Stomach (tissue), 9 donors: ENCODE data around the gene NDUFB5. TPM values are rescaled to one million over a fixed set of nuclear protein-coding genes. Genes with fewer than 3 reads are reported as not detected.

ENCODE experiments used
- DNase-seq, 2 donors: peaks; one replicate each; pipeline versions ENCODE4 v3.0.0 to v3.0.0-alpha.2; 2013 to 2019
- H3K27ac ChIP-seq, 5 donors: fragments of 200-600 bp in 4 of 5; sonication (generic) in 4 of 5; one replicate each; pipeline ENCODE4 v1.5.1; 2013 to 2019; ENCODE audit warnings: mild to moderate bottlenecking in 1 of 5, moderate library complexity in 1 of 5
- H3K27me3 ChIP-seq, 3 donors: fragments of 200-600 bp; sonication (generic); one replicate each; pipeline ENCODE4 v1.5.1; 2017 to 2019; ENCODE audit warnings: mixed run types in 1 of 3
- H3K36me3 ChIP-seq, 4 donors: fragments of 200-600 bp; sonication (generic); 1 replicate in 3 of 4; 2 replicates in 1 of 4; pipeline ENCODE4 v1.5.1; 2016 to 2019
- H3K4me1 ChIP-seq, 4 donors: fragments of 200-600 bp; sonication (generic); one replicate each; pipeline ENCODE4 v1.5.1; 2016 to 2019
- H3K4me3 ChIP-seq, 4 donors: fragments of 200-600 bp; sonication (generic) in 3 of 4; one replicate each; pipeline ENCODE4 v1.5.1; 2016 to 2019; ENCODE audit warnings: mild to moderate bottlenecking in 1 of 4
- H3K9me3 ChIP-seq, 4 donors: fragments of 200-600 bp; sonication (generic); one replicate each; pipeline ENCODE4 v1.5.1; 2016 to 2019
- EP300 ChIP-seq: sonication (generic); formaldehyde crosslinking; IDR thresholded peaks from one replicate; pipeline ENCODE4 v1.6.1; 2017; ENCODE audit warnings: antibody characterized with exemption
- POLR2A ChIP-seq, 4 donors: fragments of 450-650 bp; IDR thresholded peaks; one replicate each; pipeline ENCODE4 v1.6.1; 2016; ENCODE audit warnings: antibody characterized with exemption in 4 of 4, control low read depth in 2 of 4, mild to moderate bottlenecking in 1 of 4, moderate library complexity in 1 of 4
- POLR2AphosphoS5 ChIP-seq, 3 donors: sonication (generic); formaldehyde crosslinking; IDR thresholded peaks; one replicate each; pipeline ENCODE4 v1.6.1; 2016; ENCODE audit warnings: antibody characterized with exemption in 3 of 3
- WGBS, 5 donors: extraction: QIAGEN DNeasy Blood & Tissue Kit in 3 of 5; methylation state at CpG; one replicate each; pipeline versions ENCODE4 v1.1.5 to v1.1.7; 2013 to 2018; 5-methylcytosine and 5-hydroxymethylcytosine counted together
- intact Hi-C: fragments of 100-400 bp; cut with DNase I; formaldehyde crosslinking; loops from one replicate; pipeline ENCODE4 v1.15.1; 2023; ENCODE audit warnings: low total_unique reads
- polyA plus RNA-seq, 3 donors: library from polyadenylated mRNA; stranded (reverse); fragments of 200-250 nt; gene quantifications; one replicate each; pipeline ENCODE4 v1.2.3, GENCODE V29; 2013
- total RNA-seq, 5 donors: library from RNA; depleted of rRNA; stranded (reverse); fragments of >200 nt; gene quantifications; one replicate each; pipeline versions ENCODE4 v1.1.0 to v1.2.3, GENCODE V29; 2014 to 2016
- TF ChIP-seq, protein P1 (sequence below), 7 experiments: fragments of 450-650 bp in 4 of 7; fragments of 200-600 bp in 3 of 7; sonication (generic) in 3 of 7; IDR thresholded peaks; one replicate each; pipeline ENCODE4 v1.5.1; 2016 to 2019; ENCODE audit warnings: antibody characterized with exemption in 7 of 7, control low read depth in 2 of 7, mild to moderate bottlenecking in 1 of 7
- donor health status: healthy with polysubstance abuse.
- donor health status: Bipolar disorder and iron deficiency.
- donor health status: healthy.

Gene NDUFB5
- total and polyA plus RNA-seq, 8 donors: 13.3 to 142 (median 91.5) TPM

- H3K9me3 ChIP-seq: no peaks in the 10 kb centered on the region
- H3K27me3 ChIP-seq: no peaks in the 10 kb centered on the region
- H3K27ac ChIP-seq: peak within 1 kb of the TSS; percentile 79 to 92 (median 89)
- peak; percentile 99 to 100 for DNase-seq
- intact Hi-C loops: no loop called here
- TF ChIP-seq, protein P1, sequence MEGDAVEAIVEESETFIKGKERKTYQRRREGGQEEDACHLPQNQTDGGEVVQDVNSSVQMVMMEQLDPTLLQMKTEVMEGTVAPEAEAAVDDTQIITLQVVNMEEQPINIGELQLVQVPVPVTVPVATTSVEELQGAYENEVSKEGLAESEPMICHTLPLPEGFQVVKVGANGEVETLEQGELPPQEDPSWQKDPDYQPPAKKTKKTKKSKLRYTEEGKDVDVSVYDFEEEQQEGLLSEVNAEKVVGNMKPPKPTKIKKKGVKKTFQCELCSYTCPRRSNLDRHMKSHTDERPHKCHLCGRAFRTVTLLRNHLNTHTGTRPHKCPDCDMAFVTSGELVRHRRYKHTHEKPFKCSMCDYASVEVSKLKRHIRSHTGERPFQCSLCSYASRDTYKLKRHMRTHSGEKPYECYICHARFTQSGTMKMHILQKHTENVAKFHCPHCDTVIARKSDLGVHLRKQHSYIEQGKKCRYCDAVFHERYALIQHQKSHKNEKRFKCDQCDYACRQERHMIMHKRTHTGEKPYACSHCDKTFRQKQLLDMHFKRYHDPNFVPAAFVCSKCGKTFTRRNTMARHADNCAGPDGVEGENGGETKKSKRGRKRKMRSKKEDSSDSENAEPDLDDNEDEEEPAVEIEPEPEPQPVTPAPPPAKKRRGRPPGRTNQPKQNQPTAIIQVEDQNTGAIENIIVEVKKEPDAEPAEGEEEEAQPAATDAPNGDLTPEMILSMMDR (IDR thresholded peaks at IDR 0.05): no peak
- TF ChIP-seq POLR2AphosphoS5 (IDR thresholded peaks at IDR 0.05) (peak; percentile 39 to 79 (median 69)), POLR2A (IDR thresholded peaks at IDR 0.05) (peak in 1 of 4 donors; percentile 35), EP300 (no peak)
- peak within 1 kb of the TSS; percentile 64 to 99 (median 79) for H3K4me3 ChIP-seq
- peaks cover 5 to 25% (median 18%) of the 10 kb centered on the region in 4 donors for H3K4me1 ChIP-seq
- WGBS, 5 donors: 0 to 1% (median 1%) methylated on average over 23 to 55 of the region's 55 CpGs
- H3K36me3 ChIP-seq: no peaks in the 10 kb centered on the region
Observed at GRCh38 chr3:179562591-179563270, 41.9 kb upstream of the NDUFB5 start, which contains the start of gene ACTL6A. ACTL6A (plus strand) TSS chr3:179562926; CDS start chr3:179563093, 167 bp downstream.

DNA sequence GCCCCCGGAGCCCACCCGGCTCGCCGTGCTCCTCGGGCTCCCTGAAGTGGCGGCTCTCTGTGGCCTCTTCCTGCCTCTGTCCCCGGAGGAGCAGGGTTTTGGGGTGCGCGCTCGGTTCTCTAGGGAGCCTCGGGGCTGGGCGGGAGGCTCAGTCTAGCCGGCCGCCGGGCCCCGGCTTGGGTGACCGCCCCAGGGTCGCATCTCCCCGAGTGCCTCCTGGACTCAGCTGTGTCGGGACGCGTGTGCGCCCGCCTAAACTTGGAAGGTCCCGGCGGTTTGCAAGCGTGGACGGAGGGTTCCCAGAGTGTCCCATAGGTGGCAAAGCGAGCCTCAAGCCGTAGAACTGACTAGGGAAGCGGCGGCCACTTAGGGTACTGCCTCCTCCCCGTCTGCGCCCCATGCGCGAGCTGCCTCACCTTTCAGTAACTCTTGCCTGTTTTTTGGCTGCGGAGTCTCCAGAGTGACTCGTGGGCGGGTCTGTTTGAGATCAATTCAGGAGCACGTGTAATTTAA, 41.3 kb upstream of the NDUFB5 start:
- intact Hi-C loops: no loop called here
- H3K36me3 ChIP-seq: no peaks in the 10 kb centered on the region
- H3K9me3 ChIP-seq: no peaks in the 10 kb centered on the region
- H3K27me3 ChIP-seq: no peaks in the 10 kb centered on the region
- peaks cover 5 to 25% (median 18%) of the 10 kb centered on the region in 4 donors for H3K4me1 ChIP-seq
- 0 to 1% (median 0%) methylated on average over 10 to 40 of the region's 40 CpGs for WGBS, 5 donors
- peak overlapping the region; percentile 64 to 99 (median 79) for H3K4me3 ChIP-seq
- no peak for TF ChIP-seq POLR2A (IDR thresholded peaks at IDR 0.05)
- TF ChIP-seq, protein P1 (IDR thresholded peaks at IDR 0.05): peak in 5 of 7 experiments; percentile 47 to 81 (median 50)
- H3K27ac ChIP-seq: peak overlapping the region; percentile 79 to 92 (median 89)
- peak; percentile 67 to 91 for DNase-seq

DNA sequence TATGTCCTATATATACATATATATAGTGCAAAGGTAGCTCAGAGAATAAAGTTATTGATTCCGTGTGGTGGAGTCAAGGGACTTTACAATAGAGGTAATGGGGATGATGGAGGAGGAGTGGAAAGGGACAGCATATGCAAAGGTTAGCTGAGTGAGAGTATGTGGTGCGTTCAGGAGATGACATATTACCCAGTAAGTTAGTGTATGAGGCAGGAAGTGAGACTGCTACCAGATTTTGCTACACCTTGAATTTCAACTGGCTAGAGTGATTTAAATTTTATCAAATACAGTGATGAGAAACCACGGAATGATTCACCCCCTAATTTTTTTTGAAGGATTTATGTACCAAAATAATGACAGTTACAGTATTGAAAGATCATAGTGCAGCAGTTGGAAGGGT, 39.1 kb upstream of the NDUFB5 start:
- H3K9me3 ChIP-seq: no peaks in the 10 kb centered on the region
- H3K36me3 ChIP-seq: peaks cover 8 to 12% (median 10%) of the 10 kb centered on the region in 4 donors
- no peak for TF ChIP-seq POLR2A (IDR thresholded peaks at IDR 0.05)
- TF ChIP-seq, protein P1 (IDR thresholded peaks at IDR 0.05): no peak
- no peak for DNase-seq
- intact Hi-C loops: no loop called here
- WGBS, 5 donors: 64 to 79% (median 73%) methylated on average over 3 of the region's 3 CpGs
- no peaks in the 10 kb centered on the region for H3K27me3 ChIP-seq
- peaks cover 5 to 25% (median 18%) of the 10 kb centered on the region in 4 donors for H3K4me1 ChIP-seq
- H3K4me3 ChIP-seq: no peak overlapping the region
- H3K27ac ChIP-seq: no peak overlapping the region

DNA sequence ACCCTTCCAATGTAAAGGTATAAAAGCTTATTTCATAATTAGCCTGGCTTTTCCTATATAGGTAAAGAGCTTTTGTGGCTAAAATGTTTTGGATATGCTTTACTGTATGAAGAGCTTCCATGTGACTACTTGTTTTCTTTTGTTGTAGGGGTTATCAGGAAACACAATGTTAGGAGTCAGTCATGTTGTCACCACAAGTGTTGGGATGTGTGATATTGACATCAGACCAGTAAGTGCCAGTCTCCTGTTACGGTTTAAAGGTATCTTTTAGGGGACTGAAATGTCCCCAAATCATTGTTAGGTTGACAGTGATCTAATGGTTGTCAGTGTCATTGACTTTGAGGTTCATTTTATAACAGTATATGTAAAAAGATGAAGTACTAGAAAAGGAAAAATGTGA, 23.6 kb upstream of the NDUFB5 start:
- no peaks in the 10 kb centered on the region for H3K27me3 ChIP-seq
- no peaks in the 10 kb centered on the region for H3K4me1 ChIP-seq
- no peak overlapping the region for H3K27ac ChIP-seq
- WGBS, 5 donors: 82 to 97% (median 90%) methylated on average over 1 of the region's 1 CpG
- no peaks in the 10 kb centered on the region for H3K9me3 ChIP-seq
- peaks cover 28 to 99% (median 97%) of the 10 kb centered on the region in 4 donors for H3K36me3 ChIP-seq
- TF ChIP-seq EP300 (no peak), POLR2AphosphoS5 (IDR thresholded peaks at IDR 0.05) (no peak), POLR2A (IDR thresholded peaks at IDR 0.05) (no peak)
- TF ChIP-seq, protein P1 (IDR thresholded peaks at IDR 0.05): no peak
- intact Hi-C loops: no loop called here
- no peak for DNase-seq
- no peak overlapping the region for H3K4me3 ChIP-seq
